Esophagus muscularis mucosa (tissue), 3 donors: ENCODE results near the gene BICC1.

ENCODE experiments used
- CTCF ChIP-seq, 3 experiments: fragments of 200-600 bp in 2 of 3; fragments of 450-650 bp in 1 of 3; sonication (generic) in 2 of 3; IDR thresholded peaks; one replicate each; pipeline ENCODE4 v1.5.1; 2017 to 2019; ENCODE audit warnings: antibody characterized with exemption in 3 of 3, mild to moderate bottlenecking in 2 of 3, moderate library complexity in 1 of 3
- POLR2A ChIP-seq: fragments of 450-650 bp; IDR thresholded peaks from one replicate; pipeline ENCODE4 v1.6.1; 2017; ENCODE audit warnings: antibody characterized with exemption, moderate library complexity, mild to moderate bottlenecking, low read depth

DNA sequence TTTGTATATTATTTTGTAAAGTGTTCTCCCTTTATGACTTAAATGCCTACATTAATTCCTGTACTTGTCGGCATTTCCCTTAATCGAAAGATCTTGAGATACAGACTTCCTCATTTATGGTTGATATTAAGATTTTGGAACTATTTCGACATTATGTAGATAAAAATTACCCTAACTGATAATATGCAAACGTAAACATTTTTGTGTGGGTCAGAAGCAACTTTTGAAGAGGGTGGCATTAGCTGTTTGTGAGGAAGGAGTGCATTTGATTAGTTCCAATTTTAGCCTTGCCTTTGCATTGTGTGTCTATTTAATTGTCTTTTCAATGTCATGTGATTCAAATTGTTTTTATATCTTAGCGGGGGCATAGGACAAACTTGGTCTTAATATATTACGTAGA lies 114.7 kb downstream of the BICC1 start:
- TF ChIP-seq CTCF (IDR thresholded peaks at IDR 0.05) (no peak), POLR2A (no peak)
